K562 (cell line): Measurements from ENCODE around the gene NUBPL.

Experiments used
- ATF3 ChIP-seq, 2 experiments: fragments of 450-650 bp in 1 of 2; sonication (generic) in 1 of 2; formaldehyde crosslinking in 1 of 2; IDR thresholded peaks in 1 of 2; conservative IDR thresholded peaks in 1 of 2; 2 replicates each; pipeline versions ENCODE4 v1.6.1 to v1.8.1; 2016 to 2023; ENCODE audit warnings: mild to moderate bottlenecking in 2 of 2, moderate library complexity in 2 of 2, inconsistent platforms in 1 of 2, missing genetic modification reagents in 1 of 2
- BDP1 ChIP-seq: IDR thresholded peaks from 3 replicates; pipeline ENCODE4 v1.6.1; 2011; ENCODE audit not compliant: insufficient read length, insufficient read depth
- E2F1 ChIP-seq: sonication (generic); formaldehyde crosslinking; IDR thresholded peaks from 2 replicates; pipeline ENCODE4 v1.8.1; 2023; ENCODE audit warnings: mild to moderate bottlenecking, missing genetic modification reagents, moderate library complexity
- FOXK2 ChIP-seq, 2 experiments: fragments of 450-650 bp; IDR thresholded peaks in 1 of 2; conservative IDR thresholded peaks in 1 of 2; 2 replicates each; pipeline ENCODE4 v1.6.1; 2016; ENCODE audit warnings: low read depth in 2 of 2, mild to moderate bottlenecking in 1 of 2
- POLR2A ChIP-seq: fragments of 450-650 bp; conservative IDR thresholded peaks from 2 replicates; pipeline ENCODE4 v1.6.1; 2016
- SMARCE1 ChIP-seq: fragments of 450-650 bp; IDR thresholded peaks from 2 replicates; pipeline ENCODE4 v1.7.1; 2016; ENCODE audit warnings: mild to moderate bottlenecking
- ZFX ChIP-seq: sonication (generic); formaldehyde crosslinking; IDR thresholded peaks from 2 replicates; pipeline ENCODE4 v1.8.0; 2022; ENCODE audit warnings: mild to moderate bottlenecking, missing genetic modification reagents, moderate library complexity
- ZNF143 ChIP-seq: sonication (generic); formaldehyde crosslinking; IDR thresholded peaks from 2 replicates; pipeline ENCODE4 v1.9.0; 2022; ENCODE audit warnings: mild to moderate bottlenecking, missing genetic modification reagents
- ZNF24 ChIP-seq: fragments of 450-650 bp; IDR thresholded peaks from 2 replicates; pipeline ENCODE4 v1.6.1; 2016
- ZNF282 ChIP-seq: sonication (generic); formaldehyde crosslinking; IDR thresholded peaks from 2 replicates; pipeline ENCODE4 v1.8.1; 2023; ENCODE audit warnings: missing genetic modification reagents
- TF ChIP-seq, protein P1 (sequence below): fragments of 450-650 bp; formaldehyde crosslinking; IDR thresholded peaks from 2 replicates; pipeline ENCODE4 v1.4.0; 2022; ENCODE audit warnings: missing genetic modification characterization
- TF ChIP-seq, protein P2 (sequence below): fragments of 450-650 bp; IDR thresholded peaks from 2 replicates; pipeline ENCODE4 v1.7.1; 2018; ENCODE audit warnings: mild to moderate bottlenecking, low read depth; ENCODE audit not compliant: partially characterized antibody

- TF ChIP-seq ZNF143 (CRISPR knock-in tag) (no peak; the same call in 1 of the 2 replicates), SMARCE1 (0 out of 2 replicates have a peak, but pooled peaks have one; percentile 12), ZFX (peak; percentile 90), ZNF24 (no peak), FOXK2 (conservative IDR thresholded peaks at IDR 0.05 in 1 of 2, IDR thresholded peaks at IDR 0.05 in 1 of 2; ENCODE audit: low read depth in 2 of 2) (peak; percentile 70 to 73), ZNF282 (no peak), BDP1 (no peak), POLR2A (peak; percentile 84), E2F1 (CRISPR knock-in tag) (no peak), ATF3 (IDR thresholded peaks at IDR 0.05) (peak; percentile 98), ATF3 (CRISPR knock-in tag; conservative IDR thresholded peaks at IDR 0.05) (0 out of 2 replicates have a peak, but pooled peaks have one; percentile 26)
- TF ChIP-seq, protein P1, sequence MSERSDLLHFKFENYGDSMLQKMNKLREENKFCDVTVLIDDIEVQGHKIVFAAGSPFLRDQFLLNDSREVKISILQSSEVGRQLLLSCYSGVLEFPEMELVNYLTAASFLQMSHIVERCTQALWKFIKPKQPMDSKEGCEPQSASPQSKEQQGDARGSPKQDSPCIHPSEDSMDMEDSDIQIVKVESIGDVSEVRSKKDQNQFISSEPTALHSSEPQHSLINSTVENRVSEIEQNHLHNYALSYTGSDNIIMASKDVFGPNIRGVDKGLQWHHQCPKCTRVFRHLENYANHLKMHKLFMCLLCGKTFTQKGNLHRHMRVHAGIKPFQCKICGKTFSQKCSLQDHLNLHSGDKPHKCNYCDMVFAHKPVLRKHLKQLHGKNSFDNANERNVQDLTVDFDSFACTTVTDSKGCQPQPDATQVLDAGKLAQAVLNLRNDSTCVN: no peak
- TF ChIP-seq, protein P2, sequence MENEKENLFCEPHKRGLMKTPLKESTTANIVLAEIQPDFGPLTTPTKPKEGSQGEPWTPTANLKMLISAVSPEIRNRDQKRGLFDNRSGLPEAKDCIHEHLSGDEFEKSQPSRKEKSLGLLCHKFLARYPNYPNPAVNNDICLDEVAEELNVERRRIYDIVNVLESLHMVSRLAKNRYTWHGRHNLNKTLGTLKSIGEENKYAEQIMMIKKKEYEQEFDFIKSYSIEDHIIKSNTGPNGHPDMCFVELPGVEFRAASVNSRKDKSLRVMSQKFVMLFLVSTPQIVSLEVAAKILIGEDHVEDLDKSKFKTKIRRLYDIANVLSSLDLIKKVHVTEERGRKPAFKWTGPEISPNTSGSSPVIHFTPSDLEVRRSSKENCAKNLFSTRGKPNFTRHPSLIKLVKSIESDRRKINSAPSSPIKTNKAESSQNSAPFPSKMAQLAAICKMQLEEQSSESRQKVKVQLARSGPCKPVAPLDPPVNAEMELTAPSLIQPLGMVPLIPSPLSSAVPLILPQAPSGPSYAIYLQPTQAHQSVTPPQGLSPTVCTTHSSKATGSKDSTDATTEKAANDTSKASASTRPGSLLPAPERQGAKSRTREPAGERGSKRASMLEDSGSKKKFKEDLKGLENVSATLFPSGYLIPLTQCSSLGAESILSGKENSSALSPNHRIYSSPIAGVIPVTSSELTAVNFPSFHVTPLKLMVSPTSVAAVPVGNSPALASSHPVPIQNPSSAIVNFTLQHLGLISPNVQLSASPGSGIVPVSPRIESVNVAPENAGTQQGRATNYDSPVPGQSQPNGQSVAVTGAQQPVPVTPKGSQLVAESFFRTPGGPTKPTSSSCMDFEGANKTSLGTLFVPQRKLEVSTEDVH: peak; percentile 73
These were observed at the start of gene NUBPL for GRCh38 chr14:31561155-31561846.
